Stimulated activated CD8-positive, alpha-beta memory T cell treated with anti-CD3 and anti-CD28 coated beads, Interleukin-15, amount 100 ng/mL, for 4 hours (primary cell): ENCODE measurements around the gene EIF4E3.

Experiments
- DNase-seq, 2 donors: peaks; one replicate each; pipeline ENCODE4 v3.0.0-alpha.2; 2020; ENCODE audit warnings: low read depth in 2 of 2

Gene EIF4E3

DNA sequence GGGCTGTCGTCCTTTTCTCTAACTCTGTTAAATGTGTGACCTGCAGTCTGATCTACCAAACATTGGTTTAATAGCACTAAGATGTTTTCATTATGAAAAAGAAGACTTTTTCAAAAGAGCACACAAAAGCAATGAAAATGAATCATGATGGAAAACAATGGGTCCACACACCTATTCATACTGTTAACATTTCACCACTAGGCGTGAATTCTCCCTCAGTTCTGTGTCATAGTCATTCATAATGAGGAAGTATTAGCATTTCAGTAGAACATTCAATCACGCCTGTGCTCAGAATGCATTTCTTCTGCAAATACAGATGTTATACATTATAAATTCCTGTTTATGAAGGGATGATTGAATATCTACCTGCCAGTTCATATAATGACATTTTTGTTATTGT lies 35.9 kb downstream of the EIF4E3 start:
- DNase-seq, result no peak

DNA sequence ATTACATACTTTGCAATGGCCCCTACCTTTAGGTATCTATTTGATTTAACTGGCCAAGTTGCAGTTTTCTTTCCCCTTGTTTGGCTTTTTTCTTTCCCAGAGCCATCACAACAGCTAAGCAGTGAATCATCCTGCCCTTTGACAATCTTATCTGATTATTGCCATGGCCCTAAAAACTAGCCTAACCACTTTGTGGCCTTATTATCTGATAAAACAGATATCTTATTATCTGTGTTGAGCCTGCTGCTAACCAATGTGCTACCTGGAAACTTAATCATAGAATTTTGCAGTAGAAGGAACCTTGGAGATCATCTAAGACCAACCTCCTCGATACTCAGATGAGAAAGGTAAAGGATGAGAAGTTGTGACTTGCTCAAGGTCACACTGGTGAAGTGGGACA lies 37.1 kb downstream of the EIF4E3 start:
- DNase-seq, result no peak

DNA sequence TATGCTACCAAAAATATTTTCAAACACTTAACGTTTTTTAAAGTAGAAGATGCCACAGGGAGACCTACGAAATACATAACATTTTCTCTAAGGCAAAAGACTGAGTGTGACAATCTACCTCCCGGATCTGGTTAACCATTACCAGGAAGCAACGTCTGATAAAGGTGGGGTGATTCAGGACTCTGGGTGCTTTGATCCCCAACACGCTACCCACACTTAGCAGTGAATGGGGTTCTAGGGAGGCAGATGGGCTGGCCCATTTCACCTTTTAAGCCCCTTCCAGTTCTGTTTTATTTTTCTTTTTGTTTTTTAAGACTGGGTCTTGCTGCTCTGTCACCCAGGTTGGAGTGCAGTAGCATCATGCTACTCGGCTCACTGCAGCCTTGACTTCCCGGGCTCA lies 39.5 kb downstream of the EIF4E3 start:
- no peak for DNase-seq

DNA sequence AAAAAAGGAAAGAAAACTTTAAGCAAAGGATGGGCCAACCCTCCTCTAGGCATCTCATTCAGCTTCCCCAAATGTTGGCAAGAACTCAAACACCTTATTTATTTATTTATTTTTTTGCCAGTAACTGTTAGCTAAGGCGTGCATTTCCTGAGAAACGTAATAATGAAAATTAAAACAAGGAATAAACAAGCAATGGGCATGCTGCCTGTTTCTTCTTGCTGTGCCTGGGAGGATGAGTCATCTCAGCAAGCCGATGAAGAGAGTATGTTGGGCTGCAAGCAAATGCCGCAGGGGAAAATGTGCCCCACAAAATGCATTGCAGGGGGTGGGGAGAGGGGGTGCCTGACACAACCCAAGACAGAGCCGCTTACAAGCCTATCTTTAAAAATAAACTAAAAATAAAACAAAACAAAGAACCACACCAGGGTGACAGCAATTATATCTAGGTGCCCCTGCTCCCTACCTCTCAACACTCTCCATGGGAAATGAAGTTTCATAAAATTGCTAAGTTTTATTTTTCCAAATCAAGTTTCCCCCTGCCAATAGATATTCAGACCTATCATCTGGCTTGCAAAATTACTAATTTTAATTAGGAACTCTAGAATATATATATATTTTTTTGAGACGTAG lies 40.3 kb downstream of the EIF4E3 start:
- DNase-seq, result no peak

DNA sequence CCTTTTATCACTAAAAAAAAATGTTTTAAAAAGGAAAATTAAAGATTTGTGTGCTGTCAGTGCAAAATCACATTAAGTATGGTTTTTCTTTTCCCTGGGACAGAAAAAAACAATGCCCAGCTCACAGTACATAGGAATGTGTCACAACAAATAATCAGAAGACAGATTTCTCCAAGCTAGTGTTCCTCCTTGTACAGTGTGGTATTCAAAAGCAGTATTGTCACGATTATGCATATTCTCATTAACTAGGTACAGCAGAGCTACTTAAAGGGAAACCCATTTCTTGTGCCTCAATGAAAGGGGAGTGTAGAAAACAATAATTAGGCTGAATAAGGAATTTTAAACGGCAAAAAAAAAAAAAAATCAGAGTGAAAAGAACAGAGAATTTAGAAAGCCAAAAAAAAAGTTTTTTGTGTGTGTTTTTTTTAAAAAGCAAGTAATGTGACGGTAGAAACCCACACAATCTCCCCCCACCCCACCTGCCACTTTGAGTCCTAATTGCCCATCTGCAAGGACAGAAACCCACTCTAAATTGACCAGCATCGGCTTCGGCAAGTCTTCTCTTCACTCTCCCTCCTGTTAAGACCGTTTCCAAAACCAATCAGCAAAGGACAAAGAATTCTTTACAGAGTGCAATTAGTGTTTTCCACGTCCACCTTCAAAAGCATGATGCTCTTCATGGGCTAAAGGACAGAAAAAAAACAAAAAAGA lies 41.0 kb downstream of the EIF4E3 start:
- DNase-seq, result no peak

DNA sequence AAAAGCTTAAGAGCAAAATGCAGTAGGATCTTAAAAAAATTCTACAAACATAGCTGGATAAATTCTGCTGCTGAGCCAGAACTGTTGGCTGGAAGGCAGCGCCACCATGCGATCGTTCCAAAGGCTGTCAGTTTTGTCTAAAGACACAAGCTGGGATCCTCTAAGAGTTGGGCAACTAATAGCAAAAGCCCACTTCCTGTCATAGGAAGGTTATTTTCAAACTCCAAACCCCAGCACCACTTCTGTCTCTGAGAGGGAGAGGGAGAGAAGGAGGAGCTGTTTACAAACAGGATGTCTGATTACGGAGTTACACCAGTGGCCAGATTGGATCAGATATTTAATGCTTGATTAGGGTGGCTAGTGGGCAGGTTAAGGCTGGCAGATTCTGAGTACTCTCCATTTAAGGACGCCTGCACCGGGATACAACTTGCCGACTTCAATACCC lies 44.0 kb downstream of the EIF4E3 start:
- no peak for DNase-seq

DNA sequence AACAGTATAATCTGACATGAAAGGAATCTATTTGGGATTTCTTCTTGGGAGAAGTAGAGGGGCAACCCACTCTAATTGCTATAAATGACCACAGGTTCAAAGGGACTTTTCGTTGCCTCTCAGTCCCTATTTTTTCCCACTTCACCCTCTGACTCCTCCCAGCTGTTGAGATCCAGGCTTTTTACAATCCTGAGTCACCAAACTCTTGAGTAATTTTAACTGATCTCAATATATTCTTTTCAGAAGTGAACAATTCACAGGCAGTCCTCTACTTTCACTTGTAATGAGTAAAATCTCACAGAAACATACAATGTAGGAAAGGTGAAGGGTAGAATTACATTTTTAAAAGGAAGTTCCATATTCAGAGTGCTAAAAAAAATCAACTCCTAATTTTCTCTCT lies 44.6 kb downstream of the EIF4E3 start:
- DNase-seq, result no peak

DNA sequence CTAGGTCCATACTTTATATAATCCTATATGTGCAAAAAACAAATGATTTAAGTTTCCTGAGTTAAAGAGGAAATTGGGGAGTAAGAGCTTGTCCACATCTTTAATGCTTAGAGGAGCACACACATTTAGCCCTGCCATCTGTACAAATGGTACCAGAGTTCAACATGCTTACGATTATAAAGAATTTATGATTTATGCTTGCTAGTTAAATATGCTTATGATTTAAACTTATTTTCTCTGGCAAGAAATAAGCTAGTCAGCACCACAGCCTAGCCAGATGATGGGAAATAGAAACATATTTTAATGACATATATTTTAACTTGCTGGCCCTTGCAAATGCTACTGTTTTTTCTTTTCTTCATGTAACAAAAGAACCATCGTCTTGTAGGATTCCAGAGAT lies 48.3 kb downstream of the EIF4E3 start:
- no peak for DNase-seq

DNA sequence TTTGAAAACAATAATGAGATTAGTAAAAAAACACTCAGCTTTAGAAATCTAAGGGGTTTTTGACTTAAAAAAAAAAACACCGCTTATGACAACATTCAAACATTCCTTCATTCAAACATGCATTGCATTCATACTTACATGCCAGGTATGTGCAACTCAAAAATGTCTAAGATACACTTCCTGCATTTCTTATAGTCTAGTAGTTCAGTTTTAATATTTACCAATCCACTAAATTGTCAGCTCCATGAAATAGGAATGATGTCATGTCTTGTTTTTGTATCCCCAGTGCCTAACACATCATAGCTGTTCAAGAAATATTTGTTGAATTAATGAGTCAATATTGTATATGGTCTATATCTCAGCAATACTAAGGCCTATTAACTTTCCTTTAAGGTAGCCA lies 51.7 kb downstream of the EIF4E3 start:
- no peak for DNase-seq

DNA sequence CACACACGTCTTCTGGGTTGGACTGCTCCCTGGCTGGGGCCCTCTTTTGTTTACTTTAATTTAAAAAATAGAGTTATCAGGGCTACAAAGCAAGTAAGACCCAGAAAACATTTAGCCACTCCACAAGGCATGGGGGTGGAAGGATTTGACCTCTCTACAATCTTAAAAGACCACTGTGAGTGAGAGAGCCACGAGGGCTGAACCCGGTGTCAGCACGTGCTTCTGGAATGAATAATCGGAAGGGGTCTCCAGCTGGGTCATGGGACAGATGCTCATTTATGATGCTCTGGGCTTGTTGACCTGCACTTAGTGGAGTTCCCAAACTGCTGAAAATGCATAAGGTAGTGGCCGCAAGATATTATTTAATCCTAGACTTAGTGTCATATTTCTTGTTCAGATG lies 52.4 kb downstream of the EIF4E3 start:
- no peak for DNase-seq

DNA sequence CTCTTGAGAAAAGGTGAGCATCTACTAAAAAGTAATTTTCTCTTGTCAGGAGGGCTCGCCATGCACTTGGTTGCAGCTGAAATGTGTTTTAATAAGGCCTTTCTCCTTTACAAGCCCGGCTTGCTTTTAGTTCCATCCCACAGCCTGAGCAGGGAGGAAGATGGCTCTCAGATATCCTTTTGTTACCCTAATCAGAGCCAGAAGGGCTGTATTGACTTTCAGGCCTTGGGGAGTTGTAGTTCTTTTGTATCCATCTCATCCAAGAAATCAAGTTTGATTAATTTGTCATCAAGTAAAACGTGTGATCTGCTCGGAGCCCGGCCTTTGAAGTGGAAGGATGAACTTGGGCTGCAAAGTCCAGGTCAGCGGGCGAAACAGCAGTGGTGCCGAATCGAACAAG lies 52.9 kb downstream of the EIF4E3 start:
- DNase-seq, result no peak

DNA sequence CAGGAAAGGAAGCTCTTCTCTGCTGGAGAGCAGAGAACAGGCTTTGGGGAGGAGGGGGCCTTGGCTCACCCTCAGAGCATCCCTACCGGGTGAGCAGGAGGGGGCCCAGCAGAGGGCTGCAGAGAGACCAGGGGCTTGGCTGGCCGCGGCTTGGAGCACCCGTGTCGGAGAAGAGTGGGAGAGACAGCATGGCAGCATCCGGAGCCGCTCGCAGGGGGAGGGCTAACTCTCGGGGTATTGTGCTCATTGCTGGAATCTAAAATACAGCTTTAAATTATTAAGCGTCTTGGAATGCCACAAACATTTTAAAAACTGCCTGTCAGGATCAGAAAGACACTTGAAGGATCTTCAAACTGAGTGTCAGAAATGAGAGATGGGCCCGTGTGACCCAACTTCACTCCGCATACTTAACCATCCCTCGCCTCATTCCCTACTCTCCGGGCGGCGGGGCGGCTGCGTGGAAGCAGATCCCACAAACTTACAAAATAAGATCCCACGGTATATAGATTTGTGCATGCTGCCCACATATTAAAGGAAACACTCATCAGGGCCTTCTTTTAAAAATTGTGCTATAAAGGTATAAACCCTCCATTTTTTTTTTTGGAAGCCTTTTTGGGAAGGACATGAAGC lies 53.9 kb downstream of the EIF4E3 start:
- DNase-seq, result no peak

DNA sequence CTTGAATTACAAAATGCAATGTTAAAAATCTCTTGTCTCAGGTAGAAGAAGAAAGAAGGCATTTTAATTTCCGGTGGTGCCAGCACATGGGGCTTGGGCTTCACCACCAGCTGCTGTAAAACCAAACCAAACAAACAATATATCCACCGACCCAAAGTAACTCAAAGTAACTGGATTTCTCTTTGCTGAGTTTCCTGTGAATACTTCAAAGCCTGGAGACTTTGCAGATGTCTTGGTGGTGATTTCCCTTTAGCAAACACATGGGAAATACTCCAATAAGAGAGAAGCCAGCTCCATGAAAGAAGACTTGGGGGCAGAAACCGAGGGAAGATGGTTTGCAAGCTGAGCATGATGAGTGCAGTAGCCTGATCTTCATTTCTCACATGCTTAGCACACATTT lies 62.6 kb downstream of the EIF4E3 start:
- no peak for DNase-seq

DNA sequence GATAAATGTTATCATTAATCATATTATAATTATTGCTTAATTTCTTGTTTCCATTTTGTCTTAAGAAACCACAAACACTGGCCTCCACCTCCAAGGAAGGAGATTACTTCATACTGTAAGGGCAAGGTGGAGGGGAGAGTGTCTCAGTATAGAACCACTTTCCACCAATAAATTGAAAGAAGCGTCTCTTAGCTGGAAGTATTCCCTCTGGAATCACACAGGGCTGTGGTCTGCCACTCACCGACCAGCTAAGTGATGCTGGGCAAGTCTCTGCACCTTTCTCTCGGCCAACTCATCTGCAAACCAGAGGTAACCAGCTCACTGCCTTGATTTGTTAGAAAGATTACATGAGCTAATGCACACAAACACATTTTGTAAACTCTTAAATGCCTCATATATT lies 63.1 kb downstream of the EIF4E3 start:
- no peak for DNase-seq

DNA sequence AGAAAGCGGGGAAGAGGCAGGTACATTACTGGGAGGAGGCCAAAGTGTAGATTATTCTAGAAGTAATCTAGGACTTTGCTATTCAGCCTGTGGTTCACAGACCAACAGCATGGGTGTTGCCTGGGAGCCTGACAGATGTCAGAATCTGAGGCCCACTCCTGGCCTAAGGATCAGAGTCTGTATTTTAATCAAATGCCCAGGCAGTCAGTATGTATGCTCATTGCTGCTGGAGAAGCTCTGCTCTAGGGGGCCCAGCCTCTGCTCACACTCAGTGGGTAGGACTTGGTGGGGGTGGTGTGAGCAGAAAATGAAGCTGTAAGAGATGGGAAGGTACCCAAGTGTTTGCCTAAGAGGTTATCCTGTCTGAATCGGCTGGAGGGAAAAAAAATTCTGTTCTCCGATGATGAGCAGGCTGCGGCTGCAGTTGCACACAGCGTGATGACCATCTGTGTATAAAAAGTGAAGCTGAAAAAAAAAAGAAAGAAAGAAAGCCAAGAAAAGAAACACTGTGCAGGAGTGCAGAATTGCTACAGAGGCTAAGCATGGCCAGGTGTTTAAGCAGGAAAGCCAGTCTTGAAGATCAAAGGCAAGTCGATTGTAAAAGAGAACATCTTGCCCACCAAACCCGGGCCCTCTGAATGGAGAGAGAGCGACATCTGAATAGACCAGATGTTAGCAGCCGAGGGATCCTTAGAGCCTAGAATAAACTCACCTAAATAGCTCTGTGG lies 65.2 kb downstream of the EIF4E3 start:
- DNase-seq, result no peak

DNA sequence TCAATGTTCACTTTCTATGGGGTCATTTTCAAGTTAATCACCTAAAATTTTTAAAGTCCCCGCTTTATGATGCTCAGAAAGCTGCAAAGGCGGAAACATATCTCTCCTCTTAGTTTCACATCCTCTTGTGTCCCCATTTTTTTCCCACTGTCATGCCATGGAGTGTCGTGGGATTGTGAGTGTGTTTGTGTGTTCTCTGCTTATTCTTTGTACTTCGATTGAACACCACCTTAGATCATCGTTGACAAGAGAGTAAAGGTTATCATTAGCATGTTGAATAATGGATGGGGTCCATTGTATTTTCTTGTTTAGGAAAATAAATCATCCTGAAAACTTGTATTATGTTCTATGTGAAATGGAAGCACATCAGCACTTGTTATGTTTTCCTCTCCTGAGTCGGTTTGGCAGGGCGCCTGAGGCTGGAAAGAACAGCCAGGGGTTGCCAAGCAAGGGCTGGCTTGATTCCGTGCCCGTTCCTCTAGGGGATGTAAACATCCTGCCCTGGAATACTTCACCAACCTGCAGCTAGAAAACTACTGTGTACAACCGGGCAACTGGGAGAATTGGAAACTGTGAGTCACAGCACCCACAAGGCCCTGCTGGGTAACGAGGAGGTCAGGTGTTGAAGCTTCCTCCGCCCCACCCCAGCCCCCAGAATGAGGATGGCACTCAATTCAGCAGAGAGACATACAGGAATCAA lies 67.2 kb downstream of the EIF4E3 start:
- no peak for DNase-seq

DNA sequence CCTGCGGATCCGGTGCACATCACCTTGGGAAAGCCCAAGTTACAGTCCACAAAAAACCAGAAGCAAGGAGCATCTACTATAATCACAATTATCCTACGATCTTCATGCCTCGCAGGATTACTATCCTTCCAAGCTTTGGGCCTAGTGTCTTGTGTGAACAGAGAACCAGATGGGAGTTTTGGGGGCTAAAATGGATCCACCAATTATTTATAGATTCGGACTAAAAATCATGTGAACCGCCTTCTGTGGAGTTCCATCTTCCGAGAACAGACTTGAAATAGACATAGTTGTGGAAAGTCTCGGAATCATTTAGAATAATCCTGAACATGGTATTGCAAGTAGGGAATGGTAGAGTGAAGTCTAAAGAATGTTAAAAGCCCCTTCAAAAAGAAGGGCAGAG lies 70.1 kb downstream of the EIF4E3 start:
- DNase-seq, result no peak

DNA sequence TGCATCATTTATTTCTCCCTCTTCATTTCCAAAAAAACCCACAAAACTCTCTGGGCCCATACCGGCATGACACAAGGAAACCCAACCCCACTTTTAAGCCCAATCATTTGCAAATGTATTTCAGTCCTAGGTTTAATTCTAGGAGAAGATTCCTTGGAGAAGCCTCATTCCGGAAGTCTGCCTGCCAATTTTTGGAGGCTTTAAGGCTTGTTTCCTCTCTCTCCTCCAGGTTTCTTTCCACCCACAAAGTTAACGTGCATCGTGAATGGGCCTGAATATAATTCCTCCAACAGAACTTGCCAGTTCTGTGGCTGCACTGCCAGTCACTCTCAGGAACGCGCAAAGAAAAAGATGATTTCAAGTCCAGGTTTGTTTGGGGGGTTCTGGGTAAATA lies 71.8 kb downstream of the EIF4E3 start:
- DNase-seq, result no peak

DNA sequence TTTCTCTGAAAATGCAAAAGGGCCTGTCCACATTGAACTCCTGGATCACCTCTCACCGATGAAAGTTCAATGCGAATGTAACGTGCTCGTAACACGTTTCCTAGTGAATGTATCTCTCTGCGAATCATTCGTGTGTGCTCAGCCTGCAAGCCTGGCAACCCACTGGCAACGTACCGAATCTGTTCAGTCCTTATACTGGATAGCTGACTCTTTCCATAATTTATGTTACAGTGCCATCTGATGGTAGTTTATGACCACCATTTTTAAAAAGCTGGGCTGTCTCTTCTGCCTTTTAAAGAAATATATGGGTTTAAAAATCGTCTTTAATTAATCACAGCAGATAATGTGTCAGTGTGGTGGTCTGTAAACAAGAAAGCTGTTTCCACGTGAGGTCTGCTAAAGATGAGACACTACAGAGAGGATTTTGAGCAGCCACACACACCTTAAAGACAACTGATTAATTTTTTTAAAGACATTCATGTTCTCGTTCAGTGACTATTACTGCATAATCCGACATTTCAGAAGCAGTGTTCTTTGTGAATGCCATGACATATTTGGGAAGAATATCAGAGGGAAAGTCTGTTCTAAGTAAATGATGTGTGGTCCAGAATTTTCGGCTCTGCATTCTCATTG lies 72.3 kb downstream of the EIF4E3 start:
- DNase-seq, result no peak

DNA sequence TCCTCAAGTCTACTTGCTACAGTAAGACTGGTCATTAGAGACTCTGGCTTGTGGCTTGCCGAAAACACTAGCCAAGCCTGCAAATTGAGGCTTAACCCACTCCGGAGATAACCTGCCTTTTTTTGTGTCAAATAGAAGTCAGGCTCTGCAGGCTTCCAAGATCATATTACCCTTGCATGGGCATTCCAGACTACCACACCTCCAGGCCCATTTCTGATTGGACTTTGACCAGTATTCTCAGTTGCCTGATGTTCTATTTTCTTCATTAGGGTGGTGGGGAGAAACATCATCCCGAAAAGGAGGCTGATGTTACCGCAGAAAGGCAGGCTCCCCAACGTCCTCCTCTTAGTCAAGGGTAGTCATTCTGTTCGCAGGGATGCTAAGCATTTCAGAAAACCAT lies 73.6 kb downstream of the EIF4E3 start:
- DNase-seq, result no peak

DNA sequence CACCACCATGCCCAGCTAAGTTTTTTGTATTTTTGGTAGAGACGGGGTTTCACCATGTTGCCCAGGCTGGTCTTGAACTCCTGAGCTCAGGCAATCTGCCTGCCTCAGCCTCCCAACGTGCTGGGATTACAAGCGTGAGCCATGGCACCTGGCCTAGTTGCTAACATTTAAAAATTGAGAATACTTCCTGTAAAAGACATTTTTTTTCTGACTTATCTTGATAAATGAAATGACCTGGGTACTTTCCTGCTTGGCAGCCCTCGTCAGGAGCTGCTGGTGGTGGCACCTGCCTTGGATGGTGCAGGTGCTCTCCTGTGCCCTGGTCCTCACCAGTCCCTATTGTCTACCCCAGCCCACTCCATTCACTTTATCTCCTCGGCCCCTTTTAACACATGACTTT lies 74.8 kb downstream of the EIF4E3 start:
- no peak for DNase-seq

DNA sequence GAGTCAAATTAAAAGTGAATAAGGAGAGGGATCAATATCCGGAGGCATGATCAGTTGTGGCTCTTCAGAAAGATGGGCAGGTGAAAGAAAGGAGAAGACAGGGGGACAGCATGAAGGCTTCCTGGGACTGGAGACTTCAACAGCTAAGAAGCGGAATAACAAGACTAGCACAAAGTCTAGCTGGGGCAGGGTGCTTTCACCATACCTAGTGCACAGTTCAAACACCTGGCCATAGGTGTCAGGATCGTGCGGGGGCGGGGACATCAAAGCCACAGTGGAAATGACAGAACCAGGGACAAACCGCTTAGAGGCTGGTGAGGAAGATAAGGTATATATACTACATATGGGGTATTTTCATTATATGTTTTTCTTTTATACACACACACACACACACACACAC lies 75.4 kb downstream of the EIF4E3 start:
- DNase-seq, result no peak
